HG03039 (cell line): Measurements from ENCODE around the gene PMM1.

Source experiments
- ATAC-seq: cut with Tn5 transposase; IDR thresholded peaks from one replicate; pipeline ENCODE4 v1.9.1; 2021; ENCODE audit warnings: mild to moderate bottlenecking, moderate library complexity; ENCODE audit not compliant: unreplicated experiment

Gene PMM1

GRCh38 chr22:41539146-41540005 is 50.3 kb downstream of the PMM1 start:
- ATAC-seq: no peak

- ATAC-seq: no peak
Measured at GRCh38 chr22:41538583-41538982, 51.1 kb downstream of the PMM1 start.

GRCh38 chr22:41537203-41537602 is 52.4 kb downstream of the PMM1 start:
- no peak for ATAC-seq

- ATAC-seq: no peak
Measured at GRCh38 chr22:41535244-41535643, 54.4 kb downstream of the PMM1 start.

- ATAC-seq: no peak
Measured at GRCh38 chr22:41534219-41534618, 55.4 kb downstream of the PMM1 start.

DNA sequence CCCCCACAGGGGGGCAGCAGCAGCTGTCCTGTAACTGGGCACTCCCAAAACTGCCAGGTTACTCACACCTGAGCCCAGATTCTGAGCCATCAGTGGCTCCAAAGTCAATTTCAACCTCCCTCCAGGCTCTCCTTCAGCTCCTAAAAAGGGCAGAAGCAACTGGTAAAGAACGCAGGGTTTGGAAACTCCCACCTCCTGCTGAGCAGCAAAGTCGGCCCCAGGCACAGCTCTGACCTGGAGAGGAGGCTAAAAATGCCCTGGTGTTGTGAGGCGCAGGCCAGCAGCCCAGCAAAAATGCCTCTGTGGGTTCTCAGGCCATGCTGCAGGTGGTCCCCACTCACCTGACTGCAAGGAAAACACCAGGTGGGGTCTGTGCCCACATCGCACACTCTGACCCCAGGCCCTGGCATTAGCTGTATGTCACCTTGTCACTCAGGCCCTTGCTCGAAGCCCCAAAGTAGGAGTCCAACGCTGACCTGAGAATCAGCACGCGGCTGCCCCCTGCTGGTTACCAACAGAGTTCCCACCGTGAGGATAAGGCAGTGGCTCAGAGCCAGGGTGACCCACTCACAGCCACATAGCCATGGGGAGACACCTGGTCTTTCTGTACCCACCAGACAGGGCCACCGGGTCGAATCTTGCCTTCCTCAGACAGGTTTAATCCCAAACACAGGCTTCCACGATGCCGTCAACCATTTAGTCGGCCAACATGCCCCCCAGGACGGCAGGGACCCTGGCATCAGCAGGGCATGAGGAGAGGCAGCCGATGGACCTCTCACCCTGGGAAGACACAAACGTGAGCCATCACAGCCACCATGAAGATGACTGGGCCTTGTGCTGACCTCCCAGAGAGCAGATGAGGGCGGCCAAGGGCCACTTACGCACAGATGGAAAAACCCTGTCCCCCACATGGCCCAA is 56.5 kb downstream of the PMM1 start:
- ATAC-seq: no peak

DNA sequence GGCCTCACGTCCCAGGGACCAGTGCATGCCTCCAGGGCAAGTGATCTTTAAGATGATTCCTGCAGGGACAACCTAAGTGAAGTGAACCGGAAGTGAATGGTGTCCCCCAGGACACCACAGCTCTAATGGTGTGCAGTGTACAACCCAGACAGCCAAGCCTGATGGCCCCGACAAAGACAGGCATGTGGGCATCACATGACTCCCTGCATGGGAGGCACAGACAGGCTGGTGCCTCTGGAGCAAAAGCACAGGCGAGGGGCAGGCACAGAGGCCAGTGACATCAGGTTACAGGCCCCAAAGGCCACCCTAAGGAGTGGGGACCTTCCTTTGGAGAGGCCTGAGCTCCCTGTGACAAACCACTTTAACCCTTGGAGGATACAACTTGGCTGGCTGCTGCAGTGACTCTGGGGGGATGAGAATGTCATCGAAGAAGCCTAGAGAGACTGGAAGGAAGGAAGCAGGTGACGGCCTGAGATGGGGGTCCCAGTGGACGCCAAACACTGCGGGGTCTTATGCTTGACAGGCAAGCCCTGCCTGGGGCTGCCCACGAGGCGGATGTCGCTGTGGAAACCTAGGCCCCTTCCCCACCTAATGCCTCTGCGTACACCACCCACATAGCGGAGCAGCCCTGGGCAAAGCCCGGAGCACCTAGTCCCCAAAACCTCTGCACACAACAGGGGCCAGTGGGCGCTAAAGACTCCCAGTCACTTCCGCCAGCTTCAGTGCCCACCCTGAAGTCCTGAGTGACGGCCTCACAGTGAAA is 57.7 kb downstream of the PMM1 start:
- ATAC-seq: no peak

DNA sequence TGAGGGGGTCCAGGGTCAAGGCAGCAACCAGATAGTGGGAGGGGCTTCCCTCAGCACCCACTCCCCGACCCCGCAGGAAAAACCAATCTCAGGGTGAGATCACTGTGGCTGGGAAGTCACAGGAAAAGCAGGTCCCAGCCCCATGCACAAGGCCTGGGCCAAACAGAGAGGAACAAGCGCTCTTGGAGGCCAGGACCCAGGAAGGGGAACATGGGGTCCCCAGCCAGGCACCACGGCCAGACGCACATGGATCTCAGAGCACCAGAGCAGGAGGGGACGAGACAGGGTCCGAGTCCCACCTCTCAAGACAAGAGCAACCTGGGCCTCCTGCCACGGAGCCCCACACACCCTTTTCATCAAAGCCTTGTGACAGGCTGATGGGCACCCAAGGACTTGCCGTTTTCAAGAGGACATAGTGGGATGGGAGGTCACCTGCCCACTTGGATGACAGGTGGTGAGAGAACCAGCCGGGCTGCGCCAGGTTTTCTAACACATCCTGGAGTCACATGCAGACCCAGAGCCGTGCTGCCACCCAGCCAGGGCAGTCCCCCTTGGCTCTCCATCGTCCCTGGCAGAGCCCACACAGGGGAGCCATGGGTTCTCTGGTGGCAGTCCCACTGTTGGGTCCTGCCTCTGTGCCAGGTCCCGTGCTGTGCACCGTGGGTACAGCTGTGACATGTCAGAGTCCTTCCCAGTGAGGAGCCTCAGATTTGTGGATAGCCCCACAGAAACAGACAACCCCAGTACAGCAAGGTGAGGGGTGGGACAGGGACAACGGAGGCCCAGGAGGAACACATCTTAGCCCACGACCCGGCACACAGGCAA is 58.5 kb downstream of the PMM1 start:
- ATAC-seq: no peak

GRCh38 chr22:41528938-41529561 is 60.6 kb downstream of the PMM1 start:
- ATAC-seq: no peak

- ATAC-seq: no peak
Measured at GRCh38 chr22:41528132-41528766, 61.4 kb downstream of the PMM1 start.
